ENCODE data around the gene TNFRSF12A. TPM values are rescaled to one million over a fixed set of nuclear protein-coding genes. Genes with fewer than 3 reads are reported as not detected.

TNFRSF12A gene, protein sequence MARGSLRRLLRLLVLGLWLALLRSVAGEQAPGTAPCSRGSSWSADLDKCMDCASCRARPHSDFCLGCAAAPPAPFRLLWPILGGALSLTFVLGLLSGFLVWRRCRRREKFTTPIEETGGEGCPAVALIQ
- 522 and 714 TPM in 2 replicates for total RNA-seq

DNA sequence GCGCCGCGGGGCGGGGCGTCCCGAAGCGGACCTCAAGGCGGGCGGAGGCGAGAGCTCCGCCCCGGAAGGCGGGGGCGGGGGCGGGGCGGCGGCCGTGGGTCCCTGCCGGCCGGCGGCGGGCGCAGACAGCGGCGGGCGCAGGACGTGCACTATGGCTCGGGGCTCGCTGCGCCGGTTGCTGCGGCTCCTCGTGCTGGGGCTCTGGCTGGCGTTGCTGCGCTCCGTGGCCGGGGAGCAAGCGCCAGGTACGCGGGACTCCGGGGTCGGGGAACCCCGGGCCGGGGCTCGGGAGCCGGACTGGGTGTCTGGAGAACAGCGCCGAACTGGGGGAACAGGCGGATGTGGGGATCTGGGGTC, at the start of gene TNFRSF12A:
Gene TNFRSF12A, plus strand, starts transcription at position 122 of the 357 bp plus-strand sequence. Its CDS starts 30 bp downstream, at position 152.

DNA sequence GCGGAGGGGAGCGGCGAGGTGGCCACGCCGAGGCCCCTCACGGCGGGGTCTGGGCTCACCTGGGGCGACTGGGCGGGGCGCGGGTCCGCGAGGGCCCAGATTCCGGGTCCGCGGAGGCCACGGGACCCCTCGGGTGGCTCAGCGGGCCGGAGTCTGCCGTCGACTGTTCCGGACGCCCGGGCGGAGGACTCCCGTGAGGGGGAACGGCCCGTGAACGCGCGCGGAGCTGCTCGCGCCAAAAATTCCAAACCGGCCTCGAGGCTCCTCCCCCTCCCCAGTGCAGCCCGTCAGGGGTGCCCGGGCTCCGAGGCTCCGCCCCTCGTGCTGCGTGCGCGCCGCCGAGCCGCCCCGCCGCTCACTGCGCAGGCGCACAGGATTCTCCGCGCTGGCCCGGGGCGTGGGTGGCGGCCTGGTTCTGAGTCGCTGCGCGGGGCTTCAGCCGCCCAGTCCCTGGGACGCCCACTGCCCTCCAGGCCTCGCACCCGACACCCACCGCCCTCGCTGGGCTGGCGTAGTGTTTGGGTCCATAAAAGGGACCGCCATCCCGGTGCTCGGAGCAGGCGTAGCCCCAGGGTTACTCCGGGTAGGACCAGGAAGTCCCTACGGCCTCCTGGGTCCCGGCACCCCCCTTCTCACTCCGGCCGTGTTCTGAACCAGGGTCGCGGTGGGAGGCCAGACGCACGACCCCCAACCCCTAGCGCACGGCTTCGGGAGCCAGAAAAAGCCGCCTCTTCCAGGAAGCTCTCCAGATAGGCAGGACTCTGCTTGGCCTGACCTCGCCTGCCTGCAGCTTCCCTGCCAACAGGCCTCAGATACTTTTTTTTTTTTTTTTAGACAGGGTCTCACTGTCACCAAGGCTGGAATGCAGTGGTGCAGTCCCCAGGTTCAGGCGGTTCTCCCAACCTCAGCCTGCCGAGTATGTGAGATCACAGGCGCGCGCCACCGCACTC, 39.7 kb upstream of the TNFRSF12A start, which contains the start of gene PKMYT1:
Gene PKMYT1, minus strand, starts transcription at position 220 of the 950 bp plus-strand sequence. CDS start 789 bp downstream, outside the sequence.

DNA sequence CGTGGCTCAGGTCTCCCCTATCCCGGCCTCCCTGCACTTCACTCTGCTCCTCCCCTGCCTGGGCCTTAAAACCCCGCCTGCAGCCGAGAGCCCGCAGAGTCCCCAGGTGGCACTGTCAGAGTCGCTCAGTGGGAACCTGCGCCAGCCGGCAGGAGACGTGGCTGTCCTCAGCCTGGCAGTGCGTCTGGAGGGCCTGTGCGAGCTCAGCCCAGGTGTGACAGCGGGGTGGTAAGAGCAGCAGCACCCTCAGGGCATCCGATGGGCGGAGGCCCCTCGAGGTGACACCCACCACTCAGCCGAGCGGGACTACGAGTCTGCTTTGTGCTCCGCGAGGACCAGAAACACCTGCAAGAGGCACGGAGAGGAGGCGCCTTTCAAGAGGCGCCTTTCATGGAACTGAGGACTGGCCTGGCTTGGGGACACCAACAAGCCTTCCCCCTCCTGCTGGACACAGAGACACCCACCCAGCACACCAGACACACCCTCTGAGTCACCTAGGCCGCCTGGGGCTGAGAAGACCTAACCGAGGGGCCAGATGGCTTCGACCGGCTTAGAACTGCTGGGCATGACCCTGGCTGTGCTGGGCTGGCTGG, 7.2 kb upstream of the TNFRSF12A start, which contains the start of gene CLDN9:
Gene CLDN9, plus strand, starts transcription at position 96 of the 593 bp plus-strand sequence. Its CDS starts 440 bp downstream, at position 536.

DNA sequence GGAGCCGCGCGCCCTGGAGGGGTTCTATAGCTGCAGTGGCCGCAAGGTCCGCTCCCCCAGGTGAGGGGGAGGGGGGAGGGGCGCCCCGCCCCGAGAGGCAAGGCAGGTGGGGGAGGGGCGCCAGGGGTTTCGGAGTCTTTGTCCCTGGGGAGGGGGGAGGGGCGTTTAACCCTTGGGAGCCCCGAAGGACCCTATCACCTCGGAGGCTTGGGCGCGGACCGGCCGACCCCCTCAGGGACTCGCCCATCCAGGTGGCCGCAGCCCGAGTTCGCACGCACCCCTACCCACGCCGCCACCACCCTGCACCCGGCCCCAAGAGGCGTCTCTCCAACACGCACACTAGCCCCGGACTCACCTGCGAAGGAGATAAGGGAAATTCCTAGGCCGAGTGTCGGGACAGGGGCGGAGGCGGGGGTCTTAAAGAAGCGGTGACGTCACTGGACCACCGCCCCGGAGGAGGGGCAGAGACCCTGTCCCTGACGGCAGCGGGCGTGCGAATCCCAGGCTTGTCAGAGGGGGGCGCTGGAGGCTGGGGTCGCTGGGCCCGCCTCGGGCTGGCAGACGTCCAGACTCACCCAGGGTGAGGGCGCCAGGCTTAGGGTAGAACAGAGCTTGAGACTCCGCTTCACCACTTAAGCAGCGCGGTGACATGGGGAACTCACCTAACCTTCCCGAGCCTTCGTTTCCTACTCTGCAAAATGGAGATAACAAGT, 2.2 kb upstream of the TNFRSF12A start, which contains the start of gene CLDN6:
Gene CLDN6, minus strand, starts transcription at position 390 of the 713 bp plus-strand sequence. CDS start 2,162 bp downstream, outside the sequence.

DNA sequence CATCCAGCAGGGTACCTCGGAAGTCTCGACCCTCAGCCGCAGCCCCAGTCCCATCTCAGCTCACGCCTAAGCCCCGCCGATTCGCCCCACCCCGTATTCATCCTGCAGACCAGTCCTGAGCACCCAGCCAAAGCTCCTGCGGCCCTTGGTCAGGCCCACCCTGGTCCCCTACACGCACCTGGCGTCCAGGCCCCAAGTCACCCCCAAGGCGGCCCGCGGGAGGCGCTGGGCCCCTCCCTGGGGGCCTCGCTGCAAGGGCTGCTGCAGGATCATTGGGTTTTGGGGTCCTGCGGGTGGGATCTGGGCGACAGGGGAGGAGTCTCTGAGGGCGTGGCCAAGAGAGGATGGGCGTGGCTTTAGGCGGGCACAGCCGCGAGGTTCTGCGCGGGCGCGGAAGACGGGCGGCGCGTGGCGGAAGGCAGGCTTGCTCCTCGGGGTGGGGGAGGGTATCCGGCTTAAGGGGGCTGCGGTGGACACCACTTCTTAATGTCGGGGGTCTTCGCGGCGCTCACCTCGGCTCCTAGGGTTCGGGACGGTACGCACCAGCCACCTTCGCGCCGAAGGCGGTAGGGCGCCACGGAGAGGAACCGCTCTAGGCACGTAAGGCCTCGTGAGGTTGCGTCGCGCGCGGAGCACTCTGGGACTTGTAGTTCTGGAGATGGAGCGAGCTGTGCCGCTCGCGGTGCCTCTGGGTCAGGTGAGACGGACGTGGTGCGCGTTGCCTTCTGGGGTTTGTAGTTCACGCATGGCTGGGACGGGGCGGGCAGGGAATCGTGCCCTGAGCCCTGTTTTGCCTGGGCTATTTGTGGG, 3.7 kb downstream of the TNFRSF12A start, which contains the start of the genes HCFC1R1 and THOC6:
Gene HCFC1R1, minus strand, starts transcription at position 274 of the 810 bp plus-strand sequence. Its CDS starts 1 bp downstream, at position 273.
Gene THOC6, plus strand, starts transcription at position 367 of the 810 bp plus-strand sequence. Its CDS starts 292 bp downstream, at position 659.

DNA sequence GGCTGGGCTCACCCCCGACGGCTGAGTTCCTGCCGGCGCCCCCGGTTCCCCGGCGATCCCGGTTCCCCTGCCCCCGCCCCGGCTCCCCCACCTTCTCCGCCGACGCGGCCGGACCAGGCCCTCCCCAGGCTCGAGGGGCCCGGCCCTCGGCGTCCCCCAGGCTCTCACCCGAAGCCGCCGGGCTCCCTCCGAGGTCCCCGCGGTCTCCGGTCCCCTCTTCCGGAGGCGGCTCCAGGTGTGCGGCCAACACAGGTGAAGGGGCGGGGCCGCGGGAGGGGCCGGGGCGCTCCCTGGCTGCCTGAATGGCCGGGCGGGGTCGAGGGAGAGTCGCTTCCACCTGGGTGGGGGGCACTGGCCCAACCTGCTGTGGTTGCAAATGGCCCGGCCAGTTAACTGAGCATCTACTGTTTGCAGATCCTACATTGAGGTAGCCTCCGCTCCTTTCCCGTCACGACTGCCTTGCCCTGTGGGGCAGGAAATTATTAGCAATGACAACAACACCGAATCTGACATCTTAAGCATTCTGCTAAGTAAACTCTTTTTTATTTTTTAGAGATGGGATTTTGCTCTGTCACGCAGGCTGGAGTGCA, 16.7 kb downstream of the TNFRSF12A start, which contains the start of gene BICDL2:
Gene BICDL2, minus strand, starts transcription at position 219 of the 590 bp plus-strand sequence. CDS start 1,448 bp downstream, outside the sequence.

DNA sequence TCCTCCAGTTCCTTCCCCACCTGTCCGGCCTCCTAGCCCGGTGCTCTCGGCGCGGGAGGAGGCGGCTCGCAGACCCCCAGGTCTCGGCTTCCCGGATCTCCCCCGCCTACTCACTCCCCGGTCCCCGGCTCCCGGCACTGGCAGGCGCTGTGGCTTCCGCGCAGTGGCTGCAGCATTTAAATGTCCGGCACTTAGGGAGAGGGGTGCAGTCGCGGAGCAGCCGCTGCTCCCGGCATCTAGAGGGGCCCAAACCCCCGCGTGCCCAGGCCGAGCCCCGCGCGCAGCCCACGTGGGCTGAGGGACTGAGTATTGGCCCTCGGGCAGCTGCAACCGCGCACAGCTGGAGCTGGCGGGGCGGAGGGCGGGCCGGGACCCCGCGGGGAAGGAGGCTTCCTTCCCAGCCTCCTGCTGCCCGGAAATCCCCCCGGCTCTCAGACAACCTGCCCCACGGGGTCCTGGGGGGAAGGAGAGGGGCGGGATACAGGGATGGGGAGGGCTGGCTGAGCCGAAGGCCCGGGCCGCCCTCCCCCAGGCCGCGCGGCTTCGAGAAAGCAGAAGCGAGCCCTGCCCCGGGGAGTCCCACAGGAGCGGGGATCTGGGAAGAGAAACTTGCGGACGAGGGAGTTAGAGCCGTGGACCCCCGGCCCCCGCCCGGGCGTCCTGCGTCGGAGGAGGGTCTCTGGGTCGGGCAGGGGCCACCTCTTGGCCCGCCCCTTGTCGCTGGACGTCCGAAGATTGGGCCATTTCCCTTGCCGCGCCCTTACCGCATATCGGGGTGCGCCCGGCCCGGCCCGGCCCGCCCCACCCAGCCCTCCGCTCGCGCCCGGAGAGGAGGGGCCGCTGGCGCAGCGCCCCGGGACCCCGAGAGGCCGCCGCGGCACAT, 25.8 kb downstream of the TNFRSF12A start, which contains the start of gene MMP25:
Gene MMP25, plus strand, starts transcription at position 804 of the 883 bp plus-strand sequence. CDS start 357 bp downstream, outside the sequence.

DNA sequence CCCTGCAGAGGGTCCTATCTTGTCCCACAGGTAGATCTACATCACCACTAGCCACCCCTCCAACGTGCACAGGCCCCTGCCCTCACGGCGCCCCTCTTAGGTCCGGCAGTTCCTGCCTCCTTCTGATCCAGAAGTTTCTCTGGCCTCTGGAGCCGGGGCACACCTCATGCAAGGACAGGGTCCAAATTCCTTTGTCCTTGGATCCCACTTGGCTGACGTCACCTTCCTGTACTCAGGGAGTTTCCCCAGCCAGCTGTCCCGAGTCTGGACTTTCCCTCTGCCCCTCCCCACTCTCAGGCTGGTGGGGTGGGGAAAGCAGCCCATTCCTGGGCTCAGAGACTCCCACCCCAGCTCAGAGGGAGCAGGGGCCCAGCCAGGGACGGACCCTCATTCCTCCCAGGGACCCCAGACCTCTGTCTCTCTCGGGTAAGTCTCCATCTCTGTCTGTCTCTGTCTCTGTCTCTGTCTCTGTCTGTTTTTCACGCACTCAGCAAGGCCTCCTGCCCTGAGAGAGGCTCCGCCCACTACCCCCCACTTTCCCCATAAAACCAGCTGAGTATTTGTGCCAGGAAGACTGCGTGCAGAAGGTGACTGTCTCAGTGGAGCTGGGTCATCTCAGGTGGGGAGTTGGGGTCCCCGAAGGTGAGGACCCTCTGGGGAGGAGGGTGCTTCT, 45.0 kb downstream of the TNFRSF12A start, which contains the start of gene IL32:
Gene IL32, plus strand, starts transcription at position 572 of the 673 bp plus-strand sequence. CDS start 172 bp downstream, outside the sequence.

Other genes starting within 250 kb of the TNFRSF12A start
- 292 and 386 TPM in 2 replicates for gene ELOB, start 243.1 kb upstream of the TNFRSF12A start, total RNA-seq
- not detected in 2 replicates for gene PRSS33, start 232.8 kb upstream of the TNFRSF12A start, total RNA-seq
- gene PRSS41, start 221.9 kb upstream of the TNFRSF12A start, total RNA-seq = not detected in 2 replicates
- gene PRSS21, start 203.1 kb upstream of the TNFRSF12A start, total RNA-seq = 0.80 and 3.8 TPM in 2 replicates
- 0.23 and 0.31 TPM in 2 replicates for gene ZG16B, start 190.1 kb upstream of the TNFRSF12A start, total RNA-seq
- 0.34 and 2.8 TPM in 2 replicates for gene PRSS22, start 162.2 kb upstream of the TNFRSF12A start, total RNA-seq
- 50.9 and 55.1 TPM in 2 replicates for gene FLYWCH2, start 137.2 kb upstream of the TNFRSF12A start, total RNA-seq
- 47.7 and 65.2 TPM in 2 replicates for gene FLYWCH1, start 108.4 kb upstream of the TNFRSF12A start, total RNA-seq
- gene KREMEN2, start 56.1 kb upstream of the TNFRSF12A start, total RNA-seq = 11.7 and 22.4 TPM in 2 replicates
- 34.4 and 38.0 TPM in 2 replicates for gene PAQR4, start 51.0 kb upstream of the TNFRSF12A start, total RNA-seq
- 20.1 and 86.7 TPM in 2 replicates for gene PKMYT1, start 39.9 kb upstream of the TNFRSF12A start, total RNA-seq
- gene CLDN9, start 7.4 kb upstream of the TNFRSF12A start, total RNA-seq = not detected in 2 replicates
- 0.08 TPM in 1 of 2 replicates, not detected in the other for gene CLDN6, start 2.2 kb upstream of the TNFRSF12A start, total RNA-seq
- gene HCFC1R1, start 3.6 kb downstream of the TNFRSF12A start, total RNA-seq = 26.4 and 29.2 TPM in 2 replicates
- gene THOC6, start 3.7 kb downstream of the TNFRSF12A start, total RNA-seq = 22.3 and 33.0 TPM in 2 replicates
- gene BICDL2, start 16.6 kb downstream of the TNFRSF12A start, total RNA-seq = 0.23 and 0.78 TPM in 2 replicates
- 0.04 and 0.31 TPM in 2 replicates for gene MMP25, start 26.2 kb downstream of the TNFRSF12A start, total RNA-seq
- 6.5 and 25.3 TPM in 2 replicates for gene IL32, start 45.3 kb downstream of the TNFRSF12A start, total RNA-seq
- not detected in 2 replicates for gene ZSCAN10, start 78.9 kb downstream of the TNFRSF12A start, total RNA-seq
- gene ZNF205, start 92.2 kb downstream of the TNFRSF12A start, total RNA-seq = 22.3 and 22.7 TPM in 2 replicates
- 4.4 and 5.8 TPM in 2 replicates for gene ZNF213, start 114.7 kb downstream of the TNFRSF12A start, total RNA-seq
- not detected in 2 replicates for gene OR1F1, start 167.8 kb downstream of the TNFRSF12A start, total RNA-seq
- 3.7 and 8.1 TPM in 2 replicates for gene ZNF200, start 214.8 kb downstream of the TNFRSF12A start, total RNA-seq
- gene MEFV, start 236.3 kb downstream of the TNFRSF12A start, total RNA-seq = 0.08 TPM in 2 replicates

Data from hair follicular keratinocyte (primary cell).